SHP77 (cell line): ENCODE results near the gene ADAP1.

Experiments used
- DNase-seq, 2 experiments: peaks; one replicate each; lab custom pipeline; 2025; lab: John Stamatoyannopoulos, UW

The ADAP1 gene

GRCh38 chr7:894164-894867, 60.2 kb downstream of the ADAP1 start:
- no peak for DNase-seq

GRCh38 chr7:893686-894085, 60.8 kb downstream of the ADAP1 start:
- no peak for DNase-seq

GRCh38 chr7:892648-893593, 61.6 kb downstream of the ADAP1 start:
- DNase-seq, result no peak

- no peak for DNase-seq
Observed at GRCh38 chr7:891805-892204, 62.7 kb downstream of the ADAP1 start.

GRCh38 chr7:891291-891690, 63.2 kb downstream of the ADAP1 start:
- no peak for DNase-seq

- DNase-seq, result no peak
Observed at GRCh38 chr7:890868-891267, 63.6 kb downstream of the ADAP1 start.

- DNase-seq, result no peak
Observed at GRCh38 chr7:889391-889790, 65.1 kb downstream of the ADAP1 start.

- DNase-seq, result no peak
Observed at GRCh38 chr7:889025-889390, 65.5 kb downstream of the ADAP1 start.

GRCh38 chr7:888081-889024, 66.1 kb downstream of the ADAP1 start:
- DNase-seq, result no peak

GRCh38 chr7:887488-887820, 67.0 kb downstream of the ADAP1 start:
- DNase-seq, result no peak

GRCh38 chr7:886626-887487, 67.6 kb downstream of the ADAP1 start:
- DNase-seq, result no peak

- no peak for DNase-seq
Observed at GRCh38 chr7:885893-886625, 68.4 kb downstream of the ADAP1 start.

- DNase-seq, result no peak
Observed at GRCh38 chr7:885261-885892, 69.1 kb downstream of the ADAP1 start.

- no peak for DNase-seq
Observed at GRCh38 chr7:884191-885003, 70.1 kb downstream of the ADAP1 start.

GRCh38 chr7:883055-884021, 71.1 kb downstream of the ADAP1 start:
- DNase-seq, result peak in 1 of 2 experiments; percentile 23

GRCh38 chr7:882336-883035, 72.0 kb downstream of the ADAP1 start:
- DNase-seq, result no peak

GRCh38 chr7:881441-882234, 72.8 kb downstream of the ADAP1 start:
- no peak for DNase-seq
